Effector CD4-positive, alpha-beta T cell (primary cell): ENCODE data around the gene HMG20A.
A peak's percentile ranks its signal among the peaks of the same experiment; 100 is the strongest.
"Not testable (repeated sequence)": the region's sequence is repeated elsewhere in the genome, so short reads cannot be mapped to it uniquely, and the experiment has no call there.

Experiments
- DNase-seq: peaks from one replicate; pipeline ENCODE4 v3.0.0-alpha.2; 2020

HMG20A gene

DNA sequence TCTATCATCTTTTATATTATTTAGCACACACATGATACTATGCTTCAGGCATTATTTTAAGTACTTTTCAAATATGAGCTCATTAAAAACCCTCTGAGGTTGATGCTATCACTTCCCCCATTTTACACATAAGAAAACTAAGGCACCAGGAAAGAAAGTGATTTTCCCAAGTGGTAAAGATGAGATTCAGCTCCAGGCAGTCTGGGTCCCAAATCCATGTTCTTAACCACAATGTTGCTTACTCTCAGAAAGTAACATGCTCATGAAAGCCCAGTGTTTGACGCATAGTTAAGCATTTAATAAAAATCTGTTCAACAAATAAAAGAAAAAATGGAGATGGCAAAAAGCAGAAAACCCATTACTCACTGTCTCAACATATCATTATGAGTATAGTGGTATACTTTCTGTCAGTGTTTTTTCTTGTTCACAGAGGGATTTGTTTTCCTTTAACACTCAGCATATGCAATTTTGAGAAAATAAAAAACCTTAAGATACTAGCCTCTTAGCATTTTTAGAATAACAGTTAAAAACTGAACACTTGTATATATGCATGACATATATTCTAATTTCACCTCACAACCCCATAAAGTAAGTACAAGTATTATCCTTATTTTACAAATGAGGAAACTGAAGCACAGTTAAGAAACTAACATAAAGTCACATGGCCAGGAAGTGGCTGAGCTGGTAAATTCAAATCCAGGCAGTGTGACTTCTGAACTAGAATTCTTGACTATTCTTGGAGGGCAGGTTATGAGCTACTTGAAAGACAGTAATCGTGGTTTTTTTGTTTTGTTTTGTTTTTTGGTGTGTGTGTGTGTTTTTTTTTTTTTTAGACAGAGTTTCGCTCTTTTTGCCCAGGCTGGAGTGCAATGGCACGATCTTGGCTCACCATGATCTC is 11.2 kb upstream of the HMG20A start:
- no peak for DNase-seq

DNA sequence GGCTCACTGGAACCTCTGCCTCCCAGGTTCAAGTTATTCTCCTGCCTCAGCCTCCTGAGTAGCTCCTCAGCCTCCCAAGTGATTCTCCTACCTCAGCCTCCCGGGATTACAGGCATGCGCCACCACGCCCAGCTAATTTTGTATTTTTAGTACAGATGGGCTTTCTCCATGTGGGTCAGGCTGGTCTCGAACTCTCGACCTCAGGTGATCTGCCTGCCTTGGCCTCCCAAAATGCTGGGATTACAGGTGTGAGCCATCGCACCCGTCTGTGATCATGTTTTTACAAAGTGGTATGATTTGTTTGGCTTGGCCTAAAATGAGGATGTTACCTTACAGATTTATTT is 10.6 kb upstream of the HMG20A start:
- DNase-seq = not testable (repeated sequence)

GRCh38 chr15:77410701-77411618 is 9.7 kb upstream of the HMG20A start:
- no peak for DNase-seq

DNA sequence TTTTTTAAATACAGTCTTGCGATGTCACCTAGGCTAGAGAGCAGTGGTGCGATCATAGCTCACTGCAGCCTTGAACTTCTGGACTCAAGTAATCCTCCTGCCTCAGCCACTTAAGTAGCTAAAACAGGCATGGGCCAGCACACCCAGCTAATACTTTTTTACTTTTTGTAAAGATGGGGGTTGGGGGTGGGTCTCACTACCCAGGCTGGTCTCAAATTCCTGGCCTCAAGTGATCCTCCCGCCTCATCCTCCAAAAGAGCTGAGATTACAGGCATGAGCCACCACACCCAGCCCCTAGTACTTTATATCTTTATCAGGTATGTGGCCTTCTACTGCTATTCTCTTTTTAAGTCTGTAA is 9.1 kb upstream of the HMG20A start:
- DNase-seq = no peak

DNA sequence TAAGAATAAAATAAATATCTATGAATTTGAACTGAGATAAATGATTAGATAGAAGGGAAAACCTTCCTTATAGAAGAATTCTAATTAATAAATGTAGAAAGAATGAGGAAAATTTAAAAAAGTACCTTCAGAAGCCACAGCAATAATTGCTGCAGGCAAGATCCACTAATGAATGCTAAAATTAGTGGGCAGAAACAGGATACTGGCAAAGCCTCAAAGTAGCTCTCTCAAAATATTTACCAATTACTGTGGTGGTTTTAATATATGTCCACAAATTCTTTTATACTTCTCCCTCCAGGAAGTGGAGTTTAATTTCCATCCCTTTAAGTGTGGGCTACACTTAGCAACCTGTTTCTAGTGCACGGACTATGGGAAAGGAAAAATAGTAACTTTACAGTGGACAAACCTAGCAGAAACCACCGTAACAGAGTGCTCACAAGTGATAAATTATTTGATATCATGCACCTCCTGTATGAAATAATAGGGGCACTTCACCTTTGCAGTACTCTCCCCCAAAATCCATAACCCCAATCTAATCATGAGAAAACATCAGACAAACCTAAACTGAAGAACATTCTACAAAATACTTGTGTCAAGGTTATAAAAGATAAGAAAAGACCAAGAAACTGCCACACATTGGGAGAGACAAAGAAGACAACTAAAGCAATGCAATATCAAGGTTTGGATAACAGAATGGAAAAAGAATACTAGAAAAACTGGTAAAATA is 7.6 kb upstream of the HMG20A start:
- no peak for DNase-seq

GRCh38 chr15:77413699-77414349 is 6.9 kb upstream of the HMG20A start:
- DNase-seq = no peak

- DNase-seq = no peak
These were observed 5.8 kb upstream of the HMG20A start for GRCh38 chr15:77414789-77415442.

DNA sequence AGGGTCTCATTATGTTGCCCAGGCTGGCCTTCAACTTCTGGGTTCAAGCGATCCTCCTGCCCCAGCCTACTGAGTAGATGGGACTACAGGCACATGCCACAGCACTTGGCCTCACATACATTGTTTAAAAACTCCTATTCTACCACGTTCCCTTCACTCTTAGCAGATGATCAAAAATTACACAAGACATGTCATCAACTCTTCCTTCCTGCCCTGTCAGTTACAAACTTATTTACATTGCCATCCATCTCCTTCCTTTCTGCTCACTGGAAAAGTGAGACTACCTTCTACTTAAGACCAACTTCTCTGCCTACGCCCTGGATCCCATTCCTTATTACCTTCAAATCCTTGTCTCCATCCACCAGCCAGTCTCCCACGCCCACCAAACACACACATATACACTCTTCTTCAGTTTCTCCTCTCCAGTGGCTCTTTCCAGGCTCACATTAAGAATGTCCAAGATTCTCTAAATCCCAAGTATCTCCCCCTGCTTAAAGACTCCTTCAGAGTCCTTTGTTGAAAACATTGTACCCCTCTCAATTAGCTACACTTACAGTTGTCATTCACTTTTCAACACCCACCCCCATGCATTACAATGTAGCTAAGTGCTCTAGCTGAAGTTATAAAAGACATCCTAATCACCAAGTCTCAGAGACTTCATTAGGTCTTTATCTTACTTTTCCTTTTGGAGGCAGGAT is 5.1 kb upstream of the HMG20A start:
- DNase-seq = no peak

- DNase-seq = no peak
These were observed 4.6 kb upstream of the HMG20A start for GRCh38 chr15:77416148-77416455.

DNA sequence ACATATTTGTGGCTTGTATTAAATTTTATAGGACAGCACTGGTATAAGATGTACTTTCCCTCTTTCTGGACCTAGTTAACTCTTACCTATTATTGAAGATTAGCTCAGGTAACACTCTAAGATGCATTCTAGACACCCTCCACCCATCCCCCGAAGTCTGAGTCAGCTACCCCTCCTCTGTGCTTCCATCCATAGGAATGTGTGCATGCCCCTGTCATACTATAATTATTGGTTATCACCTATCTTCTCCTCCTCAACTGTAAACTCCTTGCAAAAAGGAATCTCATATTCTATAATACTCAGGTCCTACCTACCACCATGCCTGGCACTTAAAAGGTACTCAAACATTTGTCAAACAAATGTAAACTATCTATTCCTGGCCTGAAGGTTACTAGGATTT is 3.7 kb upstream of the HMG20A start:
- DNase-seq = no peak

GRCh38 chr15:77417602-77418001 is 3.1 kb upstream of the HMG20A start:
- DNase-seq = no peak

DNA sequence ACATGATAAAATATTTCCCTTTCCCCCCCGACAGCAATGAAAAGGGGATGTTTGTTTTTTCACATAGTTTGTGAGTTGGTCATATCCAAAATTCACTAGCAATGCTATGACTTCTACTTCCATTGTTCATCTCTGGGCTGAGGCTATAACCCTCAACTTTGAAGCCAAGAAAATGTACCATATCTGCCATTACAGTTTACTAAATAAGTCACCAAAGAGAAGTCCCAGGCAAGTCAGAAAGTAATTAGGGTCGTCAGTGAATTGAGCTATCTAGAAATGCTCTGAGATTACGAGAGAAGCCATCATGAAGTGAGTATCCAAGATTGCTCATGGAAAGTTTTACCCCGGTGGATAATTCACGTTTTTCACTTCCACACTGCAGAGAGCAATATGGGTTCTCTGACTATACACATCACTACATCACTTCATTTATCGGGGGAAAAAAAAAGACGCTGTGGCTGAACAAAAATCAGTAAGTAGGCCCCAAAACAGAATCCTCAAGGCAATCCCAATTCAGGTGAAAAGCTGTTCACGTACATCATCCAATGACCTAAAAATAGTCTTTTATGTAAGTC is 2.2 kb upstream of the HMG20A start:
- no peak for DNase-seq

DNA sequence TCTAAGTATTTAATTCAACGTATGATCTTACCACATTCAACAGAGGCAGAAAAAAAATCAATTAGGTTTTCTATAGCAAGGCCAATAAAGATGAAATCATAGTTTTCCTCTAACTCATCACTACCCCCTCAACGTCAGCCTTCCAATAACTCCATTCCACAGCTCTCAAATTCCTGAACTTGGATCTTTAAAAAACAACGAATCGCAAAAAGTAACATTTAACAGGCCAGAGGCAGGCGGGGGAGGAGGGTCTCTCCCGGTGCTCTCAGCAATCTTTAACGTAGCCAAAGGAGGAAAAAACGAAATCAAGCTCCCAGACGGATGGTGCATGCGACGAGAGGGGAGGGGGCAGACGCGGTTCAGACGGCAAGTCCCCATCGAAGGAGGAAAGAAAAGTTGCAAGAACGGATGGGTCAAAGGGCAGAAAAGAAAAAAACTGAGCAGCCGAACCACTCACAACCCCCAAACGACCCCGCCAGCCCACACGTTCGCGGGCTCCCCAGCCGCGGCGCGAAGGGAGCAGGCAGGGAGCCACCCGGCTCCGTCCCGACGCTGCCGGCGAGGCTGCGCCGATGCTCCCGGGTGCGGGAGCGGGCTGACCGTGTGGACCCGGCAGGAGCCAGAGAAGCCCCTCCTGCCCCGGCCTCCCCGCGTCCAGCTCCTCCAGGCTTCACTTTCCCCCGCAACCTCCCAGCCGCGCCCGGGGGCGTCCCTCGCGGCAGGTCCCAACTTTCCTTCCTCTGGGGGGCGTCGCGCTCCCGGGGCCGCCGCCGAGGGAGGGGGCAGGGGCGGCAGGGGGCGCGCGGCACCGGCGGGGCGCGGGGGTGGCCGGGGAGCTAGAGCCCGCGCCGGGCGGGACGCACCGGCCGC is 1.5 kb upstream of the HMG20A start:
- peak; percentile 25 for DNase-seq

GRCh38 chr15:77419836-77420609 is 665 bp upstream of the HMG20A start, which contains the start of gene PEAK1:
Gene PEAK1, minus strand, starts transcription at chr15:77420104. Its CDS starts 238,178 bp downstream, at chr15:77181926.
- DNase-seq = peak; percentile 99

DNA sequence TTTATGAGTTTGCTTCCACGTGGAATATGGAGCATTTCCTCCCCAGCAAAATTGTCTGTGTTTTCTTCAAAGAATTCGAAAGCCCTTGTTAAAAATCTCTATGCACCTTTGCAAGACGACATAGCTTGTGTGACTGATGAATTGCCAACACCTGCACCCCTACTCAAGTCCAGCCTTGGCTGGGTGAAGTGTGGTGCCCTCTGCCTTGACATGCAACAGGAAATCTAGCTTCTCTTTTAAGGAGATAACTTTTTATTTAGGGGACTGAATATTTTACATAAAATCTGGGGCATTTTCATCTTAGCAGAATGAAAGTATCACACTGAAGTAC is 647 bp downstream of the HMG20A start:
- DNase-seq = peak; percentile 4

- no peak for DNase-seq
These were observed 4.4 kb downstream of the HMG20A start for GRCh38 chr15:77425104-77425503.

DNA sequence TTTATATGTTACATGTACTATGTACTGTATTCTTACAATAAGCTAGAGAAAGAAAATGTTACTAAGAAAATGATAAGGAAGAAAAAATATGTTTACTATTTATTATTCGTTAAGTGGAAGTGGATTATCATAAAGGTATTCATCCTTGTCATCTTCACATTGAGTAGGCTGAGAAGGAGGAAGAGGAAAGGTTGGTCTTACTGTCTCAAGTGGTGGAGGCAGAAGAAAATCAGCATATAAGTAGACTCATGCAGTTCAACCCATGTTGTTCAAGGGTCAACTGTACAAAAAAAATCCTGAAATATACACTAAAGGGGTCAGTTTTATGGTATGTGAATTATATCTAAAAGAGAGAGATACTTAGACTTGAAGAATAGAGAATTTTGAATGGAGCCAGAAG is 5.7 kb downstream of the HMG20A start:
- no peak for DNase-seq

GRCh38 chr15:77426871-77427270 is 6.2 kb downstream of the HMG20A start:
- no peak for DNase-seq

DNA sequence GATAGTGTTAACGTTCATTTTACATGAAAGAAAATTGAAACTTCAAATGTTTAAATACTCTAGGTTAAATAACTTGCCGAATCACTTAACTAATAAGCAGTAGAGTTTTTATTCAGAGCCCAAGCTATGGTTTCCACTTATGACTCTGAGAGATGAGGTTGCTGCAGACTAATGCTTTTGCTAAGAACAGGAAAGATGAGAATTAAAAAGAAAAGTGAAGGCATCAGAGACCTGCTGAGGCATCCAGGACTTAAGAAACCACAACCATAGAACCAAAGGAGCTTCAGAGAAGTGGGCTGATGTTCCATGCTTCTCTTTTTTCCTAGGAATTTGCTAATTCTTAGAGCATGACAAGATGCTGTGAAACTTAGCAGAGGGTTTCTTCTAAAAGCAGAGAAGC is 9.5 kb downstream of the HMG20A start:
- DNase-seq = no peak

DNA sequence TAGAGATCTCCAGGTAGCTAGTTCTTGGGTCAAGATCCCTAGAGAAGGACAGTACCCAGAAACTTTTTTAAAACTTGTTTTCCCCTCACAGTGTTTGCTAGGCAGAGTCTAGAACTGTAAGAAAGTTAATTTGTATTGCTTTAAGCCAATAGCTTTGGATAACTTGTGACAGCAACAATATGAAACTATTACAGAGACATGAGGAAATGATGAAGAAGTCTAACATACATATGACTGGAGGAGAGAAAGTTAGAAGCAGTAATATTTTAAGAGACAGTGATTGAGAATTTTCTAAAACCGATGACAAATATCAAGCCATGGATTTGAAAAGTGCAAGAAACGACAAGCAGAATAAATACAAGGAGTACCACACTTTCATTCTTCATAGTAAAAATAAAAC is 10.0 kb downstream of the HMG20A start:
- no peak for DNase-seq
